Measurements from ENCODE around the gene NHERF2.

The NHERF2 gene

DNA sequence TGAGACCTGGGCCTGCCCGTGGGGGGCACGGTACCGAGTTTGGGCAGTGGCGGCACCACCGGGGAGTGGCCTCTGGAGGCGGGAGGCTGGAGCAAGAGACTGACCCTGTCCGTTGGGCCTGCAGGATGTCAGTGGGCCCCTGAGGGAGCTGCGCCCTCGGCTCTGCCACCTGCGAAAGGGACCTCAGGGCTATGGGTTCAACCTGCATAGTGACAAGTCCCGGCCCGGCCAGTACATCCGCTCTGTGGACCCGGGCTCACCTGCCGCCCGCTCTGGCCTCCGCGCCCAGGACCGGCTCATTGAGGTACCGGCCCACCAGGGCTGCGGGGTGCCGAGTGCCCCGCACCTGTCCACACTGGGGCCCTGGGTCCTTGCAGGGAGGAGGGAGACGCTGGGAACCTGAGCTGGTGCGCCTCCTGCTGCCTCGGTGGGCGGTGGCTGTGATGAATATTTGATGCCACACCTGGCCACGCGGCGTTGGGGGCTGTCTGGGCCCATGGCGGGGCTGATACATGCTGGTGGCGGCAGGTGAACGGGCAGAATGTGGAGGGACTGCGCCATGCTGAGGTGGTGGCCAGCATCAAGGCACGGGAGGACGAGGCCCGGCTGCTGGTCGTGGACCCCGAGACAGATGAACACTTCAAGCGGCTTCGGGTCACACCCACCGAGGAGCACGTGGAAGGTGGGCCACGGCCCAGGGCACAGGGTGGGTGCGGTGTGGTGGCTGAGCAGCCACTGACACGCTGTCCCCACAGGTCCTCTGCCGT is 9.7 kb downstream of the NHERF2 start:
- DNase-seq (ENCODE audit: low read depth, low spot score): no peak
- H3K4me1 ChIP-seq (ENCODE audit: control insufficient read depth, insufficient read depth, low read length): 0 out of 2 replicates have a peak, but pooled peaks cover 2% of the 10 kb centered on the region
- no CpG with 5 or more reads among the region's 47 CpGs for WGBS (ENCODE audit: insufficient coverage, insufficient read length)
- no peaks in the 10 kb centered on the region for H3K27me3 ChIP-seq (ENCODE audit: control insufficient read depth, insufficient read depth, low read length)
- H3K36me3 ChIP-seq (ENCODE audit: control insufficient read depth, insufficient read depth, low read length): no peaks in the 10 kb centered on the region; the same call in 1 of the 2 replicates
- no peaks in the 10 kb centered on the region for H3K9me3 ChIP-seq (ENCODE audit: control insufficient read depth, insufficient read depth, low read length)
- no peak overlapping the region for H3K4me3 ChIP-seq (ENCODE audit: low read length)
- no peak overlapping the region for H3K27ac ChIP-seq (ENCODE audit: low read length)

DNA sequence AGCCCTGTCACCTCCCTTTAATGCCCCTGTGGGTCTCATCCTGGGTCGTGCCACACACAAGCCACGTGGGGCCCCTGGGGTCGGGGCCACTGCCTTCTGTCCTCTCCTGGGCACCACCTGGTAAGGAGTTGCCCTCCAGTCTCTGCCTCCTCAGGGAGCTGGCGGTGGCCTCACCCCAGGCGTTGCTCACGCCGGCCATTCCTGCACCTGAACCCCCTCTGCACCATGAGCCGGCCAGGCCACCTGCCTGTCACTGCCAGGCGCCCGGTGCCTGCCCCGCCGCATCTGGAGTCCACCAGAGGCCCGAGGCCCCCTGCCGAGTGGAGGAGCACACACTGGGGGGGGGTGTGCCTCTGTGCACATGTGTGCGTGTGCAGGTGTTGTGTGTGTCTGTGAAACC is 10.4 kb downstream of the NHERF2 start:
- 0 out of 2 replicates have a peak, but pooled peaks cover 2% of the 10 kb centered on the region for H3K4me1 ChIP-seq (ENCODE audit: control insufficient read depth, insufficient read depth, low read length)
- DNase-seq (ENCODE audit: low read depth, low spot score): no peak
- H3K4me3 ChIP-seq (ENCODE audit: low read length): no peak overlapping the region
- H3K27me3 ChIP-seq (ENCODE audit: control insufficient read depth, insufficient read depth, low read length): no peaks in the 10 kb centered on the region
- H3K36me3 ChIP-seq (ENCODE audit: control insufficient read depth, insufficient read depth, low read length): no peaks in the 10 kb centered on the region; the same call in 1 of the 2 replicates
- H3K9me3 ChIP-seq (ENCODE audit: control insufficient read depth, insufficient read depth, low read length): no peaks in the 10 kb centered on the region
- H3K27ac ChIP-seq (ENCODE audit: low read length): no peak overlapping the region
- no CpG with 5 or more reads among the region's 15 CpGs for WGBS (ENCODE audit: insufficient coverage, insufficient read length)

DNA sequence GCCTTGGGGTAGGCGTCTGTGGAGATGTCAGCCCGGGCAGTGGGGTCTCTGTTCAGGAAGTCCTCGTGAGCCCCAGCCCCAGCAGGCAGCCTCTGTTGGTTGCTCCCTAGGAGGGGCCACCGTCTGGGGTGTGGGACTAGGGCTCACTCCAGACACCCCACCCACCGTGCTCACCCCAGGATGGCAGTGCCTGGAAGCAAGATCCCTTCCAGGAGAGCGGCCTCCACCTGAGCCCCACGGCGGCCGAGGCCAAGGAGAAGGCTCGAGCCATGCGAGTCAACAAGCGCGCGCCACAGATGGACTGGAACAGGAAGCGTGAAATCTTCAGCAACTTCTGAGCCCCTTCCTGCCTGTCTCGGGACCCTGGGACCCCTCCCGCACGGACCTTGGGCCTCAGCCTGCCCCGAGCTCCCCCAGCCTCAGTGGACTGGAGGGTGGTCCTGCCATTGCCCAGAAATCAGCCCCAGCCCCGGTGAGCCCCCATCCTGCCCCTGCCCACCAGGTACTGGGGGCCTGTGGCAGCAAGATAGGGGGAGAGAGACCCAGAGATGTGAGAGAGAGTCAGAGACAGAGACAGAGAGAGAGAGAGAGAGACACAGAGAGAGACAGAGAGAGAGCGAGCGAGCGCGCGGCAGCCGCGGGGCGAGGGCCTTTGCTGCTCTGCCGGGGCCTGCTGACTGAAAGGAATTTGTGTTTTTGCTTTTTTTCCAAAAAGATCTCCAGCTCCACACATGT is 11.1 kb downstream of the NHERF2 start:
- Histone ChIP-seq H3K4me1 (ENCODE audit: control insufficient read depth, insufficient read depth, low read length) (0 out of 2 replicates have a peak, but pooled peaks cover 2% of the 10 kb centered on the region), H3K4me3 (ENCODE audit: low read length) (no peak overlapping the region), H3K9me3 (ENCODE audit: control insufficient read depth, insufficient read depth, low read length) (no peaks in the 10 kb centered on the region), H3K36me3 (ENCODE audit: control insufficient read depth, insufficient read depth, low read length) (no peaks in the 10 kb centered on the region; the same call in 1 of the 2 replicates), H3K27me3 (ENCODE audit: control insufficient read depth, insufficient read depth, low read length) (no peaks in the 10 kb centered on the region), H3K27ac (ENCODE audit: low read length) (no peak overlapping the region)
- no peak for DNase-seq (ENCODE audit: low read depth, low spot score)
- whole genome bisulfite sequencing (ENCODE audit: insufficient coverage, insufficient read length): no CpG with 5 or more reads among the region's 29 CpGs

DNA sequence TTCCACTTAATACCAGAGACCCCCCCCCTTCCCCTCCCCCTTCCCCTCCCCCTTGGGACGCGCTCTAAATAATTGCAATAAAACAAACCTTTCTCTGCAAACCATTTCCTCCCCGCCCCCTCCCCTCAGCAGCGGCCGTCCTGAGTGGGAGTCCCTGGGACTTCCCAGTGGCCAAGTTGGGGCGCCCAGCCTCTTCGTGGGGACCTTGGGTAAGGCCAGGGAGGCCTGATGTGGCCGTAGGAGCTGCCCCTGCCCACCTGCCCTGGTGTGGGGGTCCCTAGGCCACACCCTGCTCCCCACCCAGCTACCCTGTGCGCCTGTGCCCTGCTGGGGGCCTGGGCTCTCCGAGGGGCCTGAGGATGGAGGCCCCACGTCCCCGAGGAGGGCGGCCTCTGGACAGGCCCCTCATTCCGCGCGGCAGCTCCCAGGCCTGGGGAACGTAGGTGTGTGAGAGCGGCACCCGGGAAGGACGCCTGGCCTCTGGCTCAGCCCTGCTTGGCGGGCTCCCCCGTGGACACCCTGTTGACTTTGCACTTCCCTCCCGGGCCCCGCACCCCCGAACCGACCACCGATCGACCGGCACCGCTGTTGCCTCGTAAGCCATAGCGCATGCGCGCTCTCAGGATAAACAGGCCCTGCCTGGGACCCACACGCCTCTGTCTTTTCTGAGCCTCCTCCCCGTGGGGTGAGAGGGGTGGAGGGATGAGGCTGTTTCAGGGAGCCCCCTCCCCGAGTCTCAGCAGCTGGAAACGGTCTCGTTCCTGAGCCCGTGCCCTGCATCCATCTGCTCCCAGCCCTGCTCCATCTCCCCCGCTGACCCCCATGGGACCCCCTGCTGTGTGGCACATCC is 11.9 kb downstream of the NHERF2 start:
- no peaks in the 10 kb centered on the region; the same call in 1 of the 2 replicates for H3K36me3 ChIP-seq (ENCODE audit: control insufficient read depth, insufficient read depth, low read length)
- H3K4me3 ChIP-seq (ENCODE audit: low read length): no peak overlapping the region
- H3K27ac ChIP-seq (ENCODE audit: low read length): no peak overlapping the region
- no CpG with 5 or more reads among the region's 41 CpGs for WGBS (ENCODE audit: insufficient coverage, insufficient read length)
- H3K27me3 ChIP-seq (ENCODE audit: control insufficient read depth, insufficient read depth, low read length): no peaks in the 10 kb centered on the region
- no peak for DNase-seq (ENCODE audit: low read depth, low spot score)
- H3K9me3 ChIP-seq (ENCODE audit: control insufficient read depth, insufficient read depth, low read length): no peaks in the 10 kb centered on the region
- H3K4me1 ChIP-seq (ENCODE audit: control insufficient read depth, insufficient read depth, low read length): peaks cover 2% of the 10 kb centered on the region; the same call in 1 of the 2 replicates

DNA sequence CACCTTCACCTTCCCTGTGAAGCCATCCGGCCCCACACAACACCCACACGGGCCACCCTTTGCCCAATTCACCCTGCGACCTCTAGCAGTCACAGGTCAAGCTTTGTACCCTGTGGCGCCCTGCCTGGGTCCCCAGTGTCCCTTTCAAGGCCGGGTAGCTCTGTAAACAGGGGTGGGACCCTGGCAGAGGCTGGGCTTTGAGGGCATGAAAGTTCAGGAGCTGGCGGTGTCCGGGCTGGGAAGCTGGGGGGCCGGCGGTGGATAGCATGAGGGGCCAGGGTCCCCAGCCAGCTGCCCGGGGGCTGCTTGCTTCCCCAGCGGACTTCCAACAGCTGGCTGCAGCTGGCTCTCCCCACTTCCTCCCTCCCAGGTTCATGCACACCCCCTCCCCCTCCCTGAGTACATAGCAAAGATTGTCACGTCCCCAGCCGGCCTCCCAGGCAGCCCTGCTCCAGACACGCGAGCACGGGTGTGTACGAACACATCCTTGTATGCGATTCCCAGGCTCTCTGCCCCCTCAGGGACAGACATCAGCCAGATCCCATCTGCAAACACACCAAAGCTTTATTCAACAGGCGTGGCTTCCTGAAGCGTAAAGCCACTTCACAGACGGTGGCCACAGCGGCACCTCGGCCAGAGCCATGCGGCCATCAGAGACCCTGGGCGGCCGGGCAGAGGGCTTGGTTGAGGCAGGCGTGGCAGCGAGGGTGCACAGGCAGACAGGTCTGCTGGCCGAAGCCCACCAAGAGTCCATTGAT is 12.8 kb downstream of the NHERF2 start:
- DNase-seq (ENCODE audit: low read depth, low spot score): no peak
- no peaks in the 10 kb centered on the region; the same call in 1 of the 2 replicates for H3K36me3 ChIP-seq (ENCODE audit: control insufficient read depth, insufficient read depth, low read length)
- H3K27me3 ChIP-seq (ENCODE audit: control insufficient read depth, insufficient read depth, low read length): no peaks in the 10 kb centered on the region
- H3K4me1 ChIP-seq (ENCODE audit: control insufficient read depth, insufficient read depth, low read length): peaks cover 2% of the 10 kb centered on the region; the same call in 1 of the 2 replicates
- H3K4me3 ChIP-seq (ENCODE audit: low read length): no peak overlapping the region
- no peak overlapping the region for H3K27ac ChIP-seq (ENCODE audit: low read length)
- H3K9me3 ChIP-seq (ENCODE audit: control insufficient read depth, insufficient read depth, low read length): no peaks in the 10 kb centered on the region
- no CpG with 5 or more reads among the region's 29 CpGs for WGBS (ENCODE audit: insufficient coverage, insufficient read length)

DNA sequence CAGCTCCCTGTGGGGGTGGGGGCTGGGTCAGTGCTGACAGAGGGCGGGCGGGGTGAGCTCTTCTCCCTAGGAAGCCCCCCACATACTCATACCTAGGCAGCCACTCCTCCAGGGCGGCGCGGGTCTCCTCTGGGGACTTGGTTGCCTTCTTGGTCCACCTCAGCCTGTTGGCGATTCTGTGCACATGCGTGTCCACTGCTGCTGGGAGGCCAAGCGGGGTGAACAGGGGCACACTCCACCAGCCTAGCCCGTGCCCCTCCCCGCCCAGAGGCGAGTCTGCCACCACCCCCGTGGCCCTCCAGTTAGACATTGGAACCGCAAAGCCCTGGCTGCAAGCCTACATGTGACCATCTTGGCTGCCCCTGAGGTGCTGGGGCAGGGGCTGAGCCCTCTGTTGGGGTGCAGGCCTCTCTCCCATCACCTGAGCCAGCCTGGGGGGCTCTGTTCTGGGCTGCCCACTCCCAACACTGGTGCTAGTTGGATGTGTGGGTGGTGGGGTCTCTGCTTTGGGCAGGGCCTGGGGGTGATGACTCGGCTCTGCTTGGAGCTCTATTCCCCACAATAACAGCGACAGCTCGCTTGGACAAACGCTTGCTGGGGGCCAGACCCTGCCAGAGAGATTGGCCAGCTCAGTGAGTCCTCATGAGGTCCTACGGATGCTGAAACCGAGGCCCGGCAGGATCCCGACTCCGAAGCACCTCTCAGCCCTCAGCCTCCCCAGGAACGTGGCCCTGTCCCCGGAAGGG is 13.5 kb downstream of the NHERF2 start:
- peaks cover 2% of the 10 kb centered on the region; the same call in 1 of the 2 replicates for H3K4me1 ChIP-seq (ENCODE audit: control insufficient read depth, insufficient read depth, low read length)
- WGBS (ENCODE audit: insufficient coverage, insufficient read length): no CpG with 5 or more reads among the region's 24 CpGs

DNA sequence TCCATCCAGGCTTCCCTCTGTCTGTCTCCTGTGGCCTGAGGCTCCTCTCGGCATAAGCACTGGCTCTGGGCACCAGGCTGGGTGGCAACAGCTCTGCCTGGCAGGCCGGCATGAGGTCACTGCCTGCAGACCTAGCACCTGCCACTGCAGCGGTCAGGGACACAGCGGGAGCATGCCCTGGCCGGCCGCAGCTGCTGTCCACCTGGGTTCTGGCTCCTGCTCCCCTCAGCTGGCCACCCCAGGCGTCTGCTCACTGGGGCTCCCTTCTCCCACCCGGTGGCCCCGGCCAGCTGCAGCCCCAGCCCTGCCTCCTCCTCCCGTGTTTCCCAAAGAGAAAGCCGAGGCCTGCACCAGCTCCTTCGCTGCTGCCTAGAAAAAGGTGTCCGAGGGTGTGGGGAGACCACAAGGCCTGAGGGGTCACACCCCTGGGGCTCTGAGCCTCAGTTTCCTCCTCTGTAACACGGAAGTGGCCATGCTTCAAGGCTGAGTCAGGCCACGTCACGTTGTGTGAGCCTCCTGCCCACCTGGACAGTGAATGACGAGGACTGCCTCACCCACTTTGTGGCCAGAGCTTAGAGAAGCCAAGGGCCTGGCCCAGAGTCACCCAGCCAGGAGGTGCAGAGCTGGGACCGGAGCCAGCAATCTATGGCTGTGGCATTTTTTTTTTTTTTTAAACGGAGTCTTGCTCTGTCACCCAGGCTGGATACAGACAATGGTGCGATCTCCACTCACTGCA is 14.3 kb downstream of the NHERF2 start:
- WGBS (ENCODE audit: insufficient coverage, insufficient read length): no CpG with 5 or more reads among the region's 20 CpGs
- Histone ChIP-seq H3K36me3 (ENCODE audit: control insufficient read depth, insufficient read depth, low read length) (no peaks in the 10 kb centered on the region; the same call in 1 of the 2 replicates), H3K27ac (ENCODE audit: low read length) (no peak overlapping the region), H3K9me3 (ENCODE audit: control insufficient read depth, insufficient read depth, low read length) (no peaks in the 10 kb centered on the region), H3K4me3 (ENCODE audit: low read length) (no peak overlapping the region), H3K4me1 (ENCODE audit: control insufficient read depth, insufficient read depth, low read length) (no peaks in the 10 kb centered on the region; the same call in 1 of the 2 replicates), H3K27me3 (ENCODE audit: control insufficient read depth, insufficient read depth, low read length) (no peaks in the 10 kb centered on the region)
- no peak for DNase-seq (ENCODE audit: low read depth, low spot score)

More for the DNA sequence above, 13.5 kb downstream of the NHERF2 start:
- Histone ChIP-seq H3K4me3 (ENCODE audit: low read length) (no peak overlapping the region), H3K36me3 (ENCODE audit: control insufficient read depth, insufficient read depth, low read length) (no peaks in the 10 kb centered on the region; the same call in 1 of the 2 replicates), H3K9me3 (ENCODE audit: control insufficient read depth, insufficient read depth, low read length) (no peaks in the 10 kb centered on the region), H3K27me3 (ENCODE audit: control insufficient read depth, insufficient read depth, low read length) (no peaks in the 10 kb centered on the region), H3K27ac (ENCODE audit: low read length) (no peak overlapping the region)
- DNase-seq (ENCODE audit: low read depth, low spot score): no peak

DNA sequence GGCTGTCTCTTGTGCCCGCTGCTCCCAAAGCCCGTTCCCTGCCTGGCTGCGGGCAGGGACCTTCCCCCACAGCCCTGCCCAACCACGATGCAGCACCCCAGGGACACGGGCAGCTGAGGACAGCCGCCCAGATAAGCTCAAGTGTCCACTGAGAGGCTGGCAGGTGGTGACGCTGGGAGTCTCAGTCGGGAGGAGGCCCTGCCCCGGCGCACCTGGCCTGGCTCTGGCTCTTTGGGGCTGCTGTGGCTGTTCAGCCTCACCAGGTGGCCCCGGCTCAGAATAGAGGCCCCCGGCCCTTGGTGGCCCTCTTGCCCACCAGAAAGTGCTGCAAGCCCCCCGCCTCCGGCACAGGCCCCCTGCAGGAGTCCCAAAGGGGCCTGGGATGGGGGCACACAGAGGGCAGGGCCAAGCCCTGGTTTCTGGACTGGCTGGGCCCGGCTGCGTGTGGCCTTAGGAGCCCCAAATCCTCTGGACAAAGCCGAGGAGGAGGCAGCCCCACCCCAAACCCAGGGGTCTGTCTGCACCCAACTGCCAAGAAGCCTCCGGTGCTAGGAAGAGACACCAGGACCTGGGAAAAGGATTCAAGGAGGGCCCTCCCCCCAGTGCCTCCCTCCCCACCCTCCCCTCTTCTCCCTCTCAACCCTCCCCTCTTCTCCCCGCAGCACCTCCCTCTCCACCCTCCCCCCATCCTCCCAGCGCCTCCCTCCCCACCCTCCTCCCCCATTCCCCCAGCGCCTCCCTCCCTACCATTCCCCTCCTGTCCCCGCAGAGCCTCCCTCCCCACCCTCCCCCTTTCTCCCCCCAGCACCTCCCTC is 15.7 kb downstream of the NHERF2 start:
- Histone ChIP-seq H3K9me3 (ENCODE audit: control insufficient read depth, insufficient read depth, low read length) (no peaks in the 10 kb centered on the region), H3K36me3 (ENCODE audit: control insufficient read depth, insufficient read depth, low read length) (no peaks in the 10 kb centered on the region; the same call in 1 of the 2 replicates), H3K27ac (ENCODE audit: low read length) (no peak overlapping the region), H3K4me3 (ENCODE audit: low read length) (no peak overlapping the region; the same call in 1 of the 2 replicates), H3K4me1 (ENCODE audit: control insufficient read depth, insufficient read depth, low read length) (no peaks in the 10 kb centered on the region; the same call in 1 of the 2 replicates), H3K27me3 (ENCODE audit: control insufficient read depth, insufficient read depth, low read length) (no peaks in the 10 kb centered on the region)
- no peak for DNase-seq (ENCODE audit: low read depth, low spot score)
- WGBS (ENCODE audit: insufficient coverage, insufficient read length): no CpG with 5 or more reads among the region's 22 CpGs
